Amniotic stem cell (primary cell): ENCODE data around the gene DGKA.
"Not testable (repeated sequence)": the region's sequence is repeated elsewhere in the genome, so short reads cannot be mapped to it uniquely, and the experiment has no call there.

Source experiments
- DNase-seq: peaks from one replicate; lab custom pipeline; 2025; lab: John Stamatoyannopoulos, UW

Gene DGKA

GRCh38 chr12:55930771-55931316 is at the start of gene DGKA:
Gene DGKA (plus strand): TSS chr12:55931162. CDS start chr12:55936504, 5,342 bp downstream.
- peak; percentile 65 for DNase-seq

- DNase-seq = no peak
Observed at GRCh38 chr12:55885113-55885512, 45.8 kb upstream of the DGKA start.

GRCh38 chr12:55891310-55891709 is 39.7 kb upstream of the DGKA start:
- DNase-seq = no peak

GRCh38 chr12:55893723-55894122 is 37.2 kb upstream of the DGKA start:
- DNase-seq = no peak

- DNase-seq = no peak
Observed at GRCh38 chr12:55899082-55899481, 31.9 kb upstream of the DGKA start.

GRCh38 chr12:55901881-55902490 is 29.0 kb upstream of the DGKA start:
- DNase-seq = no peak

- no peak for DNase-seq
Observed at GRCh38 chr12:55906056-55906455, 24.9 kb upstream of the DGKA start.

GRCh38 chr12:55908726-55909512 is 22.0 kb upstream of the DGKA start:
- no peak for DNase-seq

- no peak for DNase-seq
Observed at GRCh38 chr12:55909513-55909884, 21.5 kb upstream of the DGKA start.

GRCh38 chr12:55912908-55913307 is 18.1 kb upstream of the DGKA start:
- DNase-seq = no peak

GRCh38 chr12:55915482-55915859 is 15.5 kb upstream of the DGKA start:
- DNase-seq = no peak

GRCh38 chr12:55919032-55919431 is 11.9 kb upstream of the DGKA start:
- not testable (repeated sequence) for DNase-seq

- DNase-seq = no peak
Observed at GRCh38 chr12:55922126-55922525, 8.8 kb upstream of the DGKA start.

GRCh38 chr12:55923648-55924047 is 7.3 kb upstream of the DGKA start:
- DNase-seq = not testable (repeated sequence)

GRCh38 chr12:55925371-55925770 is 5.6 kb upstream of the DGKA start:
- no peak for DNase-seq

GRCh38 chr12:55925870-55926737 is 4.9 kb upstream of the DGKA start:
- DNase-seq = no peak

- peak; percentile 88 for DNase-seq
Observed at GRCh38 chr12:55926738-55927587, 4.0 kb upstream of the DGKA start.

- DNase-seq = peak; percentile 31
Observed at GRCh38 chr12:55927588-55928502, 3.1 kb upstream of the DGKA start, which contains the start of gene PYM1. Gene PYM1 (minus strand): TSS chr12:55927894. CDS start chr12:55927761, 133 bp downstream.

- DNase-seq = no peak
Observed at GRCh38 chr12:55929306-55929791, 1.6 kb upstream of the DGKA start.

- DNase-seq = no peak
Observed at GRCh38 chr12:55931317-55931779, 386 bp downstream of the DGKA start.
